K562 (cell line): Measurements from ENCODE around the gene SUGT1. TPM values are rescaled to one million over a fixed set of nuclear protein-coding genes. Genes with fewer than 3 reads are reported as not detected.
"Not testable (repeated sequence)": the region's sequence is repeated elsewhere in the genome, so short reads cannot be mapped to it uniquely, and the experiment has no call there.

Experiments used
- ATAC-seq: fragments of 200-7000 bp; cut with Tn5 transposase; 3 replicates; pipeline ENCODE4 v1.9.1; 2020; ENCODE audit warnings: moderate library complexity
- BruUV-seq: library from RNA; stranded (reverse); fragments of 400-500 nt; replicated peaks from 2 replicates; lab custom pipeline; 2021; lab: Mats Ljungman, UMichigan
- CTCF ChIA-PET: fragments of 300-600 bp; formaldehyde crosslinking; extraction: SDS; loops from one replicate; lab custom pipeline; 2021; ENCODE audit warnings: low intra/inter-chr PET ratio; lab: Yijun Ruan, JAX
- POLR2A ChIA-PET: fragments of 300-600, 350-650 bp; sonication (Branson Sonifier 250); formaldehyde crosslinking; extraction: SDS; loops from one replicate; lab custom pipeline; 2021; ENCODE audit warnings: antibody characterized with exemption, inconsistent platforms; lab: Yijun Ruan, JAX
- DNase-seq, 4 experiments: peaks; one replicate each; pipeline versions ENCODE4 v3.0.0 to v3.0.0-alpha.2; 2011 to 2018; ENCODE audit warnings: low spot score in 3 of 4, mixed read lengths in 3 of 4; ENCODE audit errors: extremely low read depth in 1 of 4
- FAIRE-seq: peaks from 2 replicates; lab custom pipeline; 2011; peaks lifted over from hg19 to GRCh38; lab: Jason Lieb, UNC
- H2AFZ ChIP-seq: 2 replicates; pipeline ENCODE4 v1.6.0; 2011; ENCODE audit warnings: low read depth, low read length, control low read depth, inconsistent platforms
- H3K27ac ChIP-seq: fragments of 200-600 bp; 3 replicates; pipeline ENCODE4 v1.8.0; 2011; ENCODE audit warnings: low read depth, mild to moderate bottlenecking, control low read depth, inconsistent platforms, low read length, moderate library complexity, mixed read lengths; ENCODE audit errors: extremely low read depth
- H3K27me3 ChIP-seq, 2 experiments: fragments of 300-600 bp in 1 of 2; 2 replicates in 1 of 2; 3 replicates in 1 of 2; pipeline versions ENCODE4 v1.6.0 to v1.8.0; 2011; ENCODE audit warnings: inconsistent platforms in 2 of 2, low read length in 2 of 2, mild to moderate bottlenecking in 1 of 2, mixed read lengths in 1 of 2, moderate library complexity in 1 of 2; ENCODE audit not compliant: control insufficient read depth in 2 of 2, insufficient read depth in 2 of 2
- H3K36me3 ChIP-seq: fragments of 300-600 bp; 3 replicates; pipeline ENCODE4 v1.8.0; 2011; ENCODE audit warnings: mild to moderate bottlenecking, low read length, inconsistent platforms; ENCODE audit not compliant: control insufficient read depth, insufficient read depth
- H3K4me1 ChIP-seq, 2 experiments: fragments of 200-600 bp in 1 of 2; replicated peaks in 1 of 2; 2 replicates in 1 of 2; 3 replicates in 1 of 2; pipeline versions ENCODE4 v1.5.1 to v1.8.0; 2011; ENCODE audit warnings: inconsistent platforms in 2 of 2, low read length in 2 of 2, mild to moderate bottlenecking in 1 of 2, mixed read lengths in 1 of 2, moderate library complexity in 1 of 2; ENCODE audit not compliant: control insufficient read depth in 2 of 2, insufficient read depth in 2 of 2
- H3K4me2 ChIP-seq: 2 replicates; pipeline ENCODE4 v1.6.1; 2011; ENCODE audit warnings: low read length, control low read depth, inconsistent platforms, mixed read lengths; ENCODE audit not compliant: insufficient read depth
- H3K4me3 ChIP-seq: fragments of 200-600 bp; sonication (generic), shearing (Covaris generic); 2 replicates; pipeline ENCODE4 v1.5.1; 2016; ENCODE audit warnings: control low read depth, inconsistent platforms
- H3K79me2 ChIP-seq: fragments of 200-600 bp; 3 replicates; pipeline ENCODE4 v1.8.0; 2011; ENCODE audit warnings: low read length, inconsistent platforms; ENCODE audit not compliant: control insufficient read depth, insufficient read depth
- H3K9ac ChIP-seq, 2 experiments: 2 replicates each; pipeline versions ENCODE4 v1.6.0 to v1.6.1; 2011; ENCODE audit warnings: low read depth in 2 of 2, low read length in 2 of 2, control low read depth in 1 of 2, inconsistent platforms in 1 of 2, mild to moderate bottlenecking in 1 of 2, mixed read lengths in 1 of 2; ENCODE audit not compliant: insufficient read depth in 1 of 2
- H3K9me1 ChIP-seq: one replicate; pipeline ENCODE4 v1.6.0; 2011; ENCODE audit warnings: inconsistent platforms, mild to moderate bottlenecking, low read length, moderate library complexity; ENCODE audit not compliant: control insufficient read depth, insufficient read depth
- H3K9me3 ChIP-seq: replicated peaks from 2 replicates; pipeline ENCODE4 v1.5.1; 2011; ENCODE audit warnings: low read depth, low read length, inconsistent platforms; ENCODE audit not compliant: control insufficient read depth, insufficient read depth
- H4K20me1 ChIP-seq: replicated peaks from 2 replicates; pipeline ENCODE4 v1.6.1; 2011; ENCODE audit warnings: low read length, inconsistent platforms, mixed read lengths; ENCODE audit not compliant: control insufficient read depth, insufficient read depth
- WGBS: fragments of 100-300 bp; shearing (Covaris generic); methylation state at CpG from one replicate; pipeline ENCODE4 v1.1.6; 2016; ENCODE audit warnings: low coverage, mixed read lengths; ENCODE audit not compliant: insufficient coverage; ENCODE audit errors: missing lambda C conversion rate; 5-methylcytosine and 5-hydroxymethylcytosine counted together
- in situ Hi-C: fragments of 300-500 bp; cut with MboI; formaldehyde crosslinking; loops from 4 replicates; pipeline ENCODE4 v1.15.0; 2018; ENCODE audit warnings: inconsistent platforms, mixed read lengths
- intact Hi-C: fragments of 100-400 bp; cut with micrococcal nuclease; formaldehyde crosslinking; loops from 2 replicates; pipeline ENCODE4 v1.14.2; 2022
- polyA plus RNA-seq, 8 experiments: library from polyadenylated mRNA; depleted of rRNA in 4 of 8; stranded (reverse) in 5 of 8; unstranded in 3 of 8; fragments of >200 nt; fragmentation: Nextera tagmentation in 2 of 8; fragmentation: Illumina TruSeq in 1 of 8; extraction: Ambion mirVana in 2 of 8; extraction: Trizol in 1 of 8; gene quantifications; 2 replicates each; pipeline versions ENCODE4 v1.2.1 to v1.2.3, GENCODE V29; 2011 to 2014; ENCODE audit warnings: inconsistent platforms in 1 of 8, missing spikeins in 1 of 8
- total RNA-seq, 7 experiments: library from RNA; depleted of rRNA in 6 of 7; stranded (reverse); fragments of >200 nt in 6 of 7; fragmentation: Illumina TruSeq in 2 of 7; extraction: Trizol in 2 of 7; gene quantifications; 2 replicates each; pipeline versions ENCODE4 v1.2.1 to v1.2.3, GENCODE V29; 2011 to 2021; ENCODE audit warnings: low replicate concordance in 1 of 7

Gene SUGT1
- total and polyA plus RNA-seq, 9 of the 15 experiments (the other 6 are each of a cell fraction or from before 2014, with no cell fraction given) = 38.1 to 67.1 (median 53.8) TPM

DNA sequence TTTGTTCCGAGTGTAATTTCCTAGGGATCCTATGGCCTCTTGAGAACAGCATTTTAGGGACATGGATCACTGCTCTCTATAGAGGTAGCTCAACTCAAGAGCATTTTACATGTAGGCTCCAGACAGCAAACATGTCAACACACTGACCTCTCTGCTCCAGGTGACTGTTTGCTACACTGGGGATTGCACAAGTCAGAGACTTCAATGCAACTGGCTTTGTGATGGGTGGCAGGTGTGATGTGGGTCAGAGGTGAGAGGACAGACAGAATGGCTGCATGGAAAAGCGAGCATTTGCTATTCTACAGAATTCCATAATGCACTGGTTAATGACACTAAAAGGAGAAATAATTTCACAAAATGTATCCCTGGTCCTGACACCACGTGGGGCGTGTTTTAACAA lies 49.3 kb upstream of the SUGT1 start:
- BruUV-seq, H3K9me3 ChIP-seq, CTCF ChIA-PET, ATAC-seq, FAIRE-seq, H3K4me1 ChIP-seq, H3K27ac ChIP-seq, H4K20me1 ChIP-seq, H3K79me2 ChIP-seq, H3K4me3 ChIP-seq, H3K27me3 ChIP-seq, DNase-seq, H3K9me1 ChIP-seq, POLR2A ChIA-PET, H3K36me3 ChIP-seq, H3K4me2 ChIP-seq, H2AFZ ChIP-seq, intact Hi-C loops, H3K9ac ChIP-seq: not testable (repeated sequence)
- in situ Hi-C loops = loop anchor here (25.0 kb wide), 2 partner anchors 359 to 559 kb away; no protein-coding TSS in a partner anchor
- 18% methylated on average over 1 of the region's 4 CpGs for WGBS

DNA sequence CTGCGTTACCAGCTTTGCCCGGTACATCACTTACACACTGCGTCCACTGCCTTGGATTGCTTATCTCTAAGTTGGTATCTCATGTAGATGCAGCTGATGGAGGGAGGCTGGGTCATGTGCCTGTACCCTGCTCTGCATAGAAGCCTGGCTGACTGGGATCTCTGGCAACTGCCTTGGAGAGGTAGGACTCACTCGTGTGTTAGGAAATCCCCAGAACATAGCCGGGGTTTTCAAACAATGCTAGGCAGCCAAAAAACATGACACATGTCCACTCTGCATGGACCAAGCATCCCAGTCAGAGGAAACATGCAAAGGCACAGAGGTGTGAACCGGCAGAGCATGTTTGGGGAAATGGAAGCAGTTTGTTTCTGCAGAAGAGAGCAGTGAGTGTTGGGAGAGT lies 46.5 kb upstream of the SUGT1 start:
- intact Hi-C loops = loop anchor here (5.0 kb wide), 1 partner anchor 546 kb away; no protein-coding TSS in a partner anchor
- POLR2A ChIA-PET, DNase-seq, H4K20me1 ChIP-seq, H3K79me2 ChIP-seq, H3K4me3 ChIP-seq, CTCF ChIA-PET, H3K4me2 ChIP-seq, ATAC-seq, H3K36me3 ChIP-seq, H3K27me3 ChIP-seq, H2AFZ ChIP-seq, H3K9me1 ChIP-seq, FAIRE-seq, H3K4me1 ChIP-seq, H3K9ac ChIP-seq, BruUV-seq, H3K9me3 ChIP-seq, H3K27ac ChIP-seq: not testable (repeated sequence)
- in situ Hi-C loops = loop anchor here (25.0 kb wide), 2 partner anchors 356 to 556 kb away; no protein-coding TSS in a partner anchor
- WGBS = 17% methylated on average over 5 of the region's 6 CpGs
